ENCODE data around the gene SPATA46.

Gene SPATA46

GRCh38 chr1:162372159-162373071 lies 4.2 kb downstream of the SPATA46 start:
- no peak for DNase-seq (ENCODE audit: low read depth, low spot score)
- ChIA-PET POLR2A (no interaction called here), CTCF (interaction anchor here (0.9 to 1.6 kb wide), 2 partner anchors 16 to 19 kb away, joined by 5 to 8 read pairs; no protein-coding TSS in a partner anchor)
- TF ChIP-seq CTCF (IDR thresholded peaks at IDR 0.05; ENCODE audit: insufficient read depth, low read length, missing control alignments), result no peak
- no peak overlapping the region for H3K4me3 ChIP-seq (ENCODE audit: low read depth, low read length)

DNA sequence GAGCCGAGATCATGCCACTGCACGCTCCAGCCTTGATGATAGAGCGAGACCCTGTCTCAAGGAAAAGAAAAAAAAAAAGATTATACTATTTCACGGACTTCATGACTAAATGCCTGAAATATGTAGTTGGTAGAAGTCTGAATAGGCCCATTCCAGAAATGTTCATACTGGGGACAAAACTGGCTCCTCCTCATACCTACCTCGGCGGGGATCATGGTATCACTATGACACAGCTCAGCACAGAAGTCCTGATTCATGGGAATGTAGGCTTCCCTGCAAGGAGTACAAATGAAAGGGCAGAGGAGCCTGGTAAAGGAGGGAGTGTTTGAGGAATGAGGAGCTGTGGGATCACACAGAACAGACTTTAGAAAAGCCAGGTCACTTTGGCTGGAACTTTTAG lies 5.0 kb downstream of the SPATA46 start:
- ChIA-PET POLR2A (no interaction called here), CTCF (interaction anchor here (0.9 to 1.6 kb wide), 2 partner anchors 15 to 20 kb away, joined by 5 to 8 read pairs; no protein-coding TSS in a partner anchor)
- H3K4me3 ChIP-seq (ENCODE audit: low read depth, low read length), result no peak overlapping the region
- DNase-seq (ENCODE audit: low read depth, low spot score), result no peak
- TF ChIP-seq CTCF (IDR thresholded peaks at IDR 0.05; ENCODE audit: insufficient read depth, low read length, missing control alignments), result no peak

- no peak overlapping the region for H3K4me3 ChIP-seq (ENCODE audit: low read depth, low read length)
- ChIA-PET CTCF (interaction anchor here (1.1 kb wide), 1 partner anchor 14 kb away, joined by 3 read pairs; no protein-coding TSS in a partner anchor), POLR2A (no interaction called here)
- TF ChIP-seq CTCF (IDR thresholded peaks at IDR 0.05; ENCODE audit: insufficient read depth, low read length, missing control alignments), result no peak
- no peak for DNase-seq (ENCODE audit: low read depth, low spot score)
Measured at GRCh38 chr1:162370721-162371120, 5.9 kb downstream of the SPATA46 start.

GRCh38 chr1:162370161-162370560 lies 6.5 kb downstream of the SPATA46 start:
- no peak for DNase-seq (ENCODE audit: low read depth, low spot score)
- no peak overlapping the region for H3K4me3 ChIP-seq (ENCODE audit: low read depth, low read length)
- ChIA-PET CTCF (interaction anchor here (1.1 kb wide), 1 partner anchor 13 kb away, joined by 3 read pairs; no protein-coding TSS in a partner anchor), POLR2A (no interaction called here)
- no peak for TF ChIP-seq CTCF (IDR thresholded peaks at IDR 0.05; ENCODE audit: insufficient read depth, low read length, missing control alignments)

DNA sequence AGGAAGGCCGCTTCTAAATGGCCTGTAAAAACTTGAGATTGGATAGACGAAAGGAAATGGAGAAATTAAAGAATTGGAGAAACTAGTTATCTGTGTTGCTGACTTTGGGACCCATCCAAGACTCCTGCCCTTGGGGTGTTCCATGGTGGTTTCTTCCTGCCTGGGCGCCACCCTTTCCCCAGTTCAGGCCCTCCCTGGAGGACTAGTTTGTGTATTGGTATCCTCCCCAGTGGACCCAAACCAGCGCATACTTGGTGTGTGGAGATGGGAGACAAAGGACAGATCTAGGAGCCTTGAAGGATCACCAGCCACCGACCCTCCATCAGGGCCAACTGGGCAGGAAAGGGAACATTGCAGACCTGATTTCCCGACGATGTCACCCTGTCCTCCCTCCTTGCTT lies 7.1 kb downstream of the SPATA46 start:
- CTCF ChIA-PET, result interaction anchor here (1.1 kb wide), 1 partner anchor 12 kb away, joined by 3 read pairs; no protein-coding TSS in a partner anchor
- DNase-seq (ENCODE audit: low read depth, low spot score), result no peak
- TF ChIP-seq CTCF (IDR thresholded peaks at IDR 0.05; ENCODE audit: insufficient read depth, low read length, missing control alignments), result no peak
- H3K4me3 ChIP-seq (ENCODE audit: low read depth, low read length), result no peak overlapping the region
- POLR2A ChIA-PET, result no interaction called here

DNA sequence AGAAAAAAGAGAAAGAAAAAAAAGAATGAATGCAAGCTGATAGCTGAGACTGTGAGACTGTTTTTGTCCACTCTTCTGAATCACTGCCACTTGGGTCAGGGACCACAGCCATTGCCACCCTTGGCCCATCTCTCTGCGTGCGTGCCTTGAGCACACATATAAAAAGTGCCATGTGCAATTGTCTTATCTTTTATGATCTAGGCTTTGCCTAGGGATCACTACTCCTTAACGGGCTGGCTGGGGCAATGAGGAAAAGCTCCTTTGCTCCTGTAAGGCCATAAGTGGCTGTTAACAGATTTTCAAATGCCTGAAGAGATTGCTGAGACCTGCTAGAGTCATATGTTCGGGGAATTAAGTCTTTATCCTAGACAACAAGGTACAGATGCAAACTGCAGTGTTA lies 8.2 kb downstream of the SPATA46 start:
- ChIA-PET CTCF (interaction anchor here (2.3 kb wide), 1 partner anchor 11 kb away, joined by 14 read pairs; no protein-coding TSS in a partner anchor), POLR2A (no interaction called here)
- DNase-seq (ENCODE audit: low read depth, low spot score), result no peak
- TF ChIP-seq CTCF (IDR thresholded peaks at IDR 0.05; ENCODE audit: insufficient read depth, low read length, missing control alignments), result no peak
- no peak overlapping the region for H3K4me3 ChIP-seq (ENCODE audit: low read depth, low read length)
